Measurements from ENCODE around the gene BRD8. TPM values are rescaled to one million over a fixed set of nuclear protein-coding genes. Genes with fewer than 3 reads are reported as not detected.
A peak's percentile ranks its signal among the peaks of the same experiment; 100 is the strongest.

The BRD8 gene
- total RNA-seq, 1 experiment from 2014 or later: 93.4 TPM

- Mint-ChIP-seq H3K36me3 (ENCODE audit: insufficient read depth, unreplicated experiment) (no peaks in the 10 kb centered on the region), H3K9me3 (ENCODE audit: unreplicated experiment) (no peaks in the 10 kb centered on the region), H3K4me3 (ENCODE audit: unreplicated experiment) (no peak overlapping the region), H3K27me3 (ENCODE audit: insufficient read depth, unreplicated experiment) (no peaks in the 10 kb centered on the region), H3K4me1 (ENCODE audit: insufficient read depth, unreplicated experiment) (peaks cover 7% of the 10 kb centered on the region), H3K27ac (ENCODE audit: low read depth, unreplicated experiment) (no peak overlapping the region)
- no TSS peak for BruUV-seq (replicated peaks)
- ChIA-PET CTCF (interaction anchor here (0.6 to 10.3 kb wide), 40 partner anchors 12 to 329 kb away, joined by 3 to 113 read pairs (median 5); partner anchors contain the start of genes CDC23, FAM53C, GFRA3 and KDM3B), POLR2A (interaction anchor here (0.6 to 2.8 kb wide), 8 partner anchors 10 to 1819 kb away, joined by 3 to 22 read pairs (median 5); partner anchors contain the start of genes CDC23, CDC25C, FAM53C and KDM3B)
- no peak for TF ChIP-seq CTCF (IDR thresholded peaks at IDR 0.05; ENCODE audit: unreplicated experiment)
- no peak for DNase-seq (ENCODE audit: unreplicated experiment)
- intact Hi-C loops (cut with micrococcal nuclease): loop anchor here (5.0 kb wide), 1 partner anchor 129 kb away; the partner anchor contains the start of gene KDM3B
These were observed 45.1 kb upstream of the BRD8 start for GRCh38 chr5:138223532-138223931.

GRCh38 chr5:138216799-138217198 lies 38.4 kb upstream of the BRD8 start:
- no peak for TF ChIP-seq CTCF (IDR thresholded peaks at IDR 0.05; ENCODE audit: unreplicated experiment)
- Mint-ChIP-seq H3K9me3 (ENCODE audit: unreplicated experiment) (no peaks in the 10 kb centered on the region), H3K36me3 (ENCODE audit: insufficient read depth, unreplicated experiment) (peaks cover 11% of the 10 kb centered on the region), H3K4me3 (ENCODE audit: unreplicated experiment) (no peak overlapping the region), H3K27me3 (ENCODE audit: insufficient read depth, unreplicated experiment) (no peaks in the 10 kb centered on the region), H3K27ac (ENCODE audit: low read depth, unreplicated experiment) (no peak overlapping the region), H3K4me1 (ENCODE audit: insufficient read depth, unreplicated experiment) (peaks cover 10% of the 10 kb centered on the region)
- intact Hi-C loops (cut with micrococcal nuclease): no loop called here
- POLR2A ChIA-PET: interaction anchor here (0.6 to 1.2 kb wide), 4 partner anchors 10 to 136 kb away, joined by 3 to 6 read pairs (median 3); no protein-coding TSS in a partner anchor
- no TSS peak for BruUV-seq (replicated peaks)
- CTCF ChIA-PET: interaction anchor here (0.5 to 10.3 kb wide), 4 partner anchors 89 to 1070 kb away, joined by 3 to 106 read pairs (median 4); partner anchors contain the start of gene KDM3B
- DNase-seq (ENCODE audit: unreplicated experiment): no peak

- Mint-ChIP-seq H3K4me3 (ENCODE audit: unreplicated experiment) (peak within 1 kb of the TSS; percentile 98), H3K9me3 (ENCODE audit: unreplicated experiment) (no peaks in the 10 kb centered on the region), H3K27ac (ENCODE audit: low read depth, unreplicated experiment) (peak within 1 kb of the TSS; percentile 99), H3K4me1 (ENCODE audit: insufficient read depth, unreplicated experiment) (peaks cover 18% of the 10 kb centered on the region), H3K27me3 (ENCODE audit: insufficient read depth, unreplicated experiment) (no peaks in the 10 kb centered on the region), H3K36me3 (ENCODE audit: insufficient read depth, unreplicated experiment) (peaks cover 37% of the 10 kb centered on the region)
- ChIA-PET POLR2A (interaction anchor here (0.6 to 4.5 kb wide), 39 partner anchors 10 to 1079 kb away, joined by 3 to 60 read pairs (median 4); partner anchors contain the start of genes BRD8, CDC25C, EGR1 and ETF1), CTCF (interaction anchor here (0.6 to 6.0 kb wide), 16 partner anchors 10 to 594 kb away, joined by 3 to 48 read pairs (median 4); no protein-coding TSS in a partner anchor)
- no TSS peak for BruUV-seq (replicated peaks)
- TF ChIP-seq CTCF (IDR thresholded peaks at IDR 0.05; ENCODE audit: unreplicated experiment): no peak
- peak; percentile 100 for DNase-seq (ENCODE audit: unreplicated experiment)
- intact Hi-C loops (cut with micrococcal nuclease): loop anchor here (2.0 kb wide), 1 partner anchor 119 kb away; no protein-coding TSS in a partner anchor
These were observed 35.0 kb upstream of the BRD8 start, which contains the start of gene CDC23 for GRCh38 chr5:138213161-138214029. Gene CDC23 (minus strand): TSS chr5:138213323. CDS start chr5:138213312, 11 bp downstream.

GRCh38 chr5:138212828-138213160 lies 34.4 kb upstream of the BRD8 start:
- Mint-ChIP-seq H3K4me1 (ENCODE audit: insufficient read depth, unreplicated experiment) (peaks cover 21% of the 10 kb centered on the region), H3K9me3 (ENCODE audit: unreplicated experiment) (no peaks in the 10 kb centered on the region), H3K36me3 (ENCODE audit: insufficient read depth, unreplicated experiment) (peaks cover 43% of the 10 kb centered on the region), H3K27ac (ENCODE audit: low read depth, unreplicated experiment) (peak overlapping the region; percentile 99), H3K4me3 (ENCODE audit: unreplicated experiment) (peak overlapping the region; percentile 98), H3K27me3 (ENCODE audit: insufficient read depth, unreplicated experiment) (no peaks in the 10 kb centered on the region)
- BruUV-seq (replicated peaks): TSS peak; percentile 73
- ChIA-PET CTCF (interaction anchor here (0.6 to 6.0 kb wide), 14 partner anchors 10 to 290 kb away, joined by 3 to 48 read pairs (median 4); no protein-coding TSS in a partner anchor), POLR2A (interaction anchor here (0.6 to 4.5 kb wide), 28 partner anchors 9 to 1080 kb away, joined by 3 to 60 read pairs (median 4); partner anchors contain the start of genes BRD8, CDC25C, EGR1 and FAM13B)
- no peak for TF ChIP-seq CTCF (IDR thresholded peaks at IDR 0.05; ENCODE audit: unreplicated experiment)
- intact Hi-C loops (cut with micrococcal nuclease): loop anchor here (2.0 kb wide), 1 partner anchor 120 kb away; no protein-coding TSS in a partner anchor
- no peak for DNase-seq (ENCODE audit: unreplicated experiment)

Measured in MCF 10A (cell line).